GM19372 (cell line): ENCODE data around the gene HPGDS.

Experiments
- ATAC-seq: cut with Tn5 transposase; IDR thresholded peaks from one replicate; pipeline ENCODE4 v1.9.1; 2021; ENCODE audit warnings: mild to moderate bottlenecking, low read depth, moderate library complexity; ENCODE audit not compliant: unreplicated experiment

The HPGDS gene

DNA sequence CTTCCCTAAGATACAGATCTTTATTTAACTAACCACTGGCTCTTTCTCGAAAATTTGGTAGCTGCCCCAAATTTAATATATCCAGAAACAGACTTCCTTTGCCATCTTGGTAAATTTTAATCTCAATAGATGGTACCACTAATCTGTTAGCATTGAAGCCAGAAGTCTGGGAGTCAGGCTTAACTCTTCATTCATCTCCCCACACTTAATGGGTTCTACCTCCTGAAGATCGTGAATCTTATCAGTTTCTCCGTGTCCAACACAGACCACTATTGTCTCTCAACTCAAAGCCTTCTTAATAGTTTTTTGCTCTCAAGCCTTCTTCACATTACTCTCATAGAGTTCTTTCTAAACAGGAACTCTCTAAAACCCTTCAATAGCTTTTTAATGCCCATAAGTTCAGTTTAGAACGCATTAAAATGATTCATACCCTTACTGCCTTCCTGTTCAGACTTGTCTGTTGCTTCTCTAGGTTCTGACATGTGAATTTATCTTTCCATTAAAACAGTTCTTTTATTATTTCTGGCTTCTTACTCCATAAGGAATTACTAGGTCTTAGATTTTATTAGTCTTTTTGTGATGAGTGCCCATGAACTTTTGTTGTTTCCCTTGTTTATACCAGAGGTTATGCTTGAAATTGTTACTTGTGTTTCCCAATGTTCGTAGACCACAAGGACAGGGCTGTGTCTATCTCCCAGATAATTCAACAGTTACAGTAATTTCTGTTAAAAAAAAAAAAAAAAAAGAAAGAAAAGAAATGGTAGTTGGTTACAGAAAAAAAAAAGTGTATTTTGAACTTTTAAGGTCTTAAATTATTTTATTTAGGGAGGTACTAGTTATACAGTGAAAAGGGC lies 80.2 kb downstream of the HPGDS start:
- ATAC-seq = no peak

DNA sequence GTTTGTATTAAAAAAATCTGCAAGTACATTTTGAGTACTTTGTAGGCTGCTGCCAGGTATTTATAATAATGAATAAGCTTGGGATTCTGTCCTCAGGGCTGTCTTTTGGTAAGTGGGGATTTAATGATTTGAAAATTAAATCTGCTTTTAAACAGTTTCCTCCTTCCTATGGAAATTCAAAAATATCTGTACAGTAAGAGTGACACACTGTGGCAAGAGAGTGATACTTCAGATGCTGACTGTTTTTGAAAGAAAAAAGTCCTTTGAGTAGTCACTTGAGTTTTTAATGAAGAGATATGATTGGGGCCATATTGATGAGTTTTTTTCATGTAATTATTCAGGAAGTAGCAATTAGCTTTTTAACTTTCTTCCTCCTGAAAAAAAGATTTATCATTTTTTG lies 85.8 kb downstream of the HPGDS start:
- no peak for ATAC-seq

DNA sequence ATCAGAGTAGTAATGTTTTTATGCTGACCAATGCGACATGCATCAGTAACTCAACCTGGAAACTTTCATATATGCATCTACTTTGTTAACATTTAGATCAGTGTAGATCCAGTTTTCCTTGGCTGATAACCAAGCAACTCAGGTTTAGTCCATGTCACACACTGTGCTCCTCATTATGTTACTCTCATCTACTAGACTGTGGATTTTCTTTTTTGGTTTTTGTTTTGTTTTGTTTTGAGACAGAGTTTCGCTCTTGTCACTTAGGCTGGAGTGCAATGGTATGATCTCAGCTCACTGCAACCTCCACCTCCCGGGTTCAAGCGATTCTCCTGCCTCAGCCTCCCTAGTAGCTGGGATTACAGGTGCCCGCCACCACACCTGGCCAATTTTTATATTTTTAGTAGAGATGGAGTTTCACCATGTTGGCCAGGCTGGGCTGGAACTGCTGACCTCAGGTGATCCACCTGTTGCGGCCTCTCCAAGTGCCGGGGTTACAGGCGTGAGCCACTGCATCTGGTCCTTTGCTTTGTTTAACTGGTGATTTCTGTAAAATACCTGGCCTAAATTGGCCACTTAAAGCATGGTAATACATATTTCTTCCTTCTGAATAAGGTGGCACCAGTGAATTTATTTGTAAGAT lies 86.4 kb downstream of the HPGDS start:
- no peak for ATAC-seq

DNA sequence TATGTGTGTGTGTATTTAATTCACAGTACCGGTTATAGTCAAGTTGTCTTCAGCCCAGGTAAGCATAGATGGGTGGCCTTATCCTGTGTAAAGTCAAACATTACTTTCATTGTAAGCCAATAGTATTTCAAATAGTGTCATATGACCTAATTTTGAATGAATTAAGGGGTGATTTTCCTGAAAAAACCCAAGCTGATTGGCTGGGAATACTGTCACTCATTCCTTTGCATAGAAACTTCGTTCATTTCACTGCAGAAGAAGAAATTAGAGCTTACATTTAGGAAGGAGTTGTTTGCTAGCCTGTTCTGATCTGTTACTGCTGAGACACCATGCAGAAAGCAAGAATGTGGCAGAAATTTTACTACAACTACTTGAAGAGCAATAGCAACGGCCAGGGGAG lies 89.6 kb downstream of the HPGDS start:
- ATAC-seq = no peak

DNA sequence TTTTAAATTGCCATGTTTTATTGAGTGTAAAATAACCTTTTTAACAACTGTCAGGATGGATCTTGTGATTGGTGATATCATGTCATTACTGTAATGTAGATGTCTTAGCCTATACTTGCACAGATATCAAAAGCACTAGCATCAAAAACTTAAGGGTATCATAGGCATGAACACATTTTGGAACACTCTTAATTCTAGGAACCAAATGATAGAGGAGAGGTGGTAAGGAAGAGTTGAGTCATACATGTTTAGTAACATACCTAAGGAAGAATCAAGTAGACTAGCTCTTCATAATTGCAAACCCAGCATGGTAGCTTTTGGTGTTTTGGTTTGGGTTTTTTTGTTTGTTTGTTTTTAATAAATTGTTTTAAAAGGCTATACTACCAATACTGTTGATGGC lies 91.5 kb downstream of the HPGDS start:
- ATAC-seq = no peak
